SJSA1 (cell line): ENCODE data around the gene ERP27. TPM values are rescaled to one million over a fixed set of nuclear protein-coding genes. Genes with fewer than 3 reads are reported as not detected.

Source experiments
- DNase-seq, 2 experiments: peaks; one replicate each; pipeline ENCODE4 v3.0.0-alpha.2; 2015 to 2020; ENCODE audit warnings: low spot score in 2 of 2, low read depth in 1 of 2
- H3K27ac ChIP-seq: fragments of 250-450 bp; sonication (Bioruptor Pico); 2 replicates; pipeline ENCODE4 v1.5.1; 2020; ENCODE audit warnings: mild to moderate bottlenecking, moderate library complexity
- H3K27me3 ChIP-seq: fragments of 250-450 bp; sonication (Bioruptor Pico); replicated peaks from 2 replicates; pipeline ENCODE4 v1.5.1; 2020; ENCODE audit warnings: mild to moderate bottlenecking, moderate library complexity
- H3K36me3 ChIP-seq: fragments of 250-450 bp; sonication (Bioruptor Pico); 2 replicates; pipeline ENCODE4 v1.5.1; 2020; ENCODE audit warnings: mild to moderate bottlenecking
- H3K4me1 ChIP-seq: fragments of 250-450 bp; sonication (Bioruptor Pico); replicated peaks from 2 replicates; pipeline ENCODE4 v1.6.1; 2021; ENCODE audit warnings: mild to moderate bottlenecking
- H3K4me3 ChIP-seq: fragments of 250-450 bp; sonication (Bioruptor Pico); 2 replicates; pipeline ENCODE4 v1.5.1; 2020; ENCODE audit warnings: mild to moderate bottlenecking
- H3K9me3 ChIP-seq: fragments of 250-450 bp; sonication (Bioruptor Pico); replicated peaks from 2 replicates; pipeline ENCODE4 v1.5.1; 2020; ENCODE audit warnings: mild to moderate bottlenecking
- total RNA-seq: library from RNA; depleted of rRNA; stranded (reverse); fragments of >200 nt; shearing (Covaris generic); gene quantifications from 2 replicates; pipeline ENCODE4 v1.2.3, GENCODE V29; 2014

ERP27 gene
- total RNA-seq, 1 experiment from 2014 or later, result not detected

DNA sequence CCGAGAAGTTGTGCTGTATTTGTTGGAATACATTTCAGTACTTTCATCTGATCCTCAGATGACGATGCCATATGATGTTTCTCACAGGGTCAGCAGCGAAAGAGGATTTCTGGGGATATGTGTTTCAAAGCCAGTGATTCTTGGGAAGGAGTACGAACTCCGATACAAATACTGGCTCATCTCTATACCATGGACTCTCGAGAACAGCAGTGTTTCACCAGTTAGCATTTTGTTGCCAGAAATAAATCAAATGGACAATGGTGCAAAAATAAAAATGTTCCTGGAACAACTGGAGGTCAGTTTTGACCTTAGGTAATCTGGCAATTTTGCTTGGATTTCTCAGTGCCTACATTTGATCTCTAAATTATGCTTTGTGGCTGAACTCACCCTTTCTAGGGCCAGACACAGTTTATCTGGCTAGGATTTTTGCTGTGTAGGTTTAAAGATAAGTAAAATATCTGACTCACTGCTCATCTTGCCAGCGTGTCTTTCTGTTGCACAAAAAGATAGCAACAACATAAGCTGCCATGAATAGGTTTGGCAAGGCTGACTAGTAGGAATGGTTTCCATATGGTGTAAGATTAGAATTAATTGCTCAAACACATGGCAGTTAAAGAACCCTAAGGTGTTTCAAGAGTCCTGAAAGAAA, 41.7 kb downstream of the ERP27 start:
- Histone ChIP-seq H3K27me3 (no peaks in the 10 kb centered on the region), H3K9me3 (no peaks in the 10 kb centered on the region; the same call in 1 of the 2 replicates), H3K4me1 (no peaks in the 10 kb centered on the region), H3K36me3 (no peaks in the 10 kb centered on the region), H3K4me3 (no peak overlapping the region), H3K27ac (no peak overlapping the region)
- no peak for DNase-seq

DNA sequence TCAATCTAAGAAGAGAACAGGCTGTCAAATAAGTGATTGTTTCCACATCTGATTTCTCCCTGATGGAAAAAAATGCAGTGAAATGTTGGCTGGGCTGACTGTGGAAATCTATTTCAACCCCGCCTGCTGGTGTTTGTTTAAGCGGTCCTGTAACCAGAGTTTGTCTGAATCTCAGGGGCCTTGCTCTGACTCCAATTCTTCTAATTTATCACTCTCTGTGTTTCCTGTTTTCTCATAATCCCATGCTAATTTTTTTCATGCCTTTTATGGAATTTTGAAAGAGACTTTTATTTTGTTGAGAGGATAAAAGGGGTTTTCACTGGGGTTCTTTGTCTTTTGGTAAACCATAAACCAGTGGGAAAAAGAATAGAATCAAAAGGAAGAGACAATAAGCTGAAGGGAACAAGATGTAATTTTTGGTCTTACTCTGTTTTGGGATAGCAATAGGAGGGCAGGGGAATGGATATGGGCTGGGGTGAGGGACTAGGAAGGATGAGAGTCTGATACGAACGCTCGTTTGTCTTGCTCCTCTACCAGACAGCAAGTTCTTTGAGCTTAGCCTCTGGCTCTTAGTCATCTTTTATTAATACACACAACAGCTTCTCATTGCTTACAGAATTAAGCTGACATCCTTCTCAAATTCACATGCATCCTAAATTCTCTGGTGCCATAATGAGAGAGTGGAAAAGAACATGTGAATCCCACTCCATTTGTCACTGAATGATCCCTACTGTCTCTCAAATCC, 44.7 kb downstream of the ERP27 start:
- Histone ChIP-seq H3K4me1 (no peaks in the 10 kb centered on the region), H3K4me3 (no peak overlapping the region), H3K27ac (no peak overlapping the region), H3K27me3 (no peaks in the 10 kb centered on the region), H3K36me3 (no peaks in the 10 kb centered on the region), H3K9me3 (no peaks in the 10 kb centered on the region; the same call in 1 of the 2 replicates)
- DNase-seq, result no peak

DNA sequence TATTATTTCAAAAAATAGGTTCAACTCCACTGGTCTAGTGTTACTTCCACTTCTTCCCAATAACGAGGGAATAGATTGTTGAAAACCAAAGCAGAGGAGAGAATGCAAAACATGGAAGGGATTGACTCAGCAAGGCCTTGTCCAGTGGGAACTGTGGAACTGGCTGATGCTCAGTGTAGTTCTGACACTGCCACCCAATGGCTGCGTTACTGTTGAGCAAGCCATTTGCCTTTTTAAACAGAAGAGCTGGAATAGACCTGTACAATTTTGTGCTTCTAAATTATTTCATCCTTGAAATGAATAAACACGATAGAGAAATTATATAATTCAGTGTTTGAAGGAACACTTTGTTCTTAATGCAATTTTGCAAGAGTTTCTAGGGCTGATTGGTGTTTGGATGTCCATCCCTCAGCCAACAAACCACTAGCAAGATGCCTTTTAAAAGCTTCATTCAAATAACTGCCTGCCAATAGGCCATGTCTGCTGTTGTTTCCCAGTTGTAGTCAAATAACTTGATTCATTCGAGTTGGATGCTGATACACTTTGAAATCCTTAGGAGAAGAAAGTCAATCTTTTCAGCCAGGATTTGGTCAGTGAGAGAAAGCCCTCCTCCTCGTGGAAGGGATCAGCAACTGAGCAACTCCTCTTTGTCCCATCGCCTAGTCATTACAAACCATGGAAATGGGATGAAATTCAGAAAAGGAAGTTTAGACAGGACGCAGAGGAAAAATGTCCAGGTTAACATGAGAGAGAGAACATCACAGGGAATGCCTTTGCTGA, 45.4 kb downstream of the ERP27 start:
- Histone ChIP-seq H3K36me3 (no peaks in the 10 kb centered on the region), H3K27me3 (no peaks in the 10 kb centered on the region), H3K4me1 (no peaks in the 10 kb centered on the region), H3K4me3 (no peak overlapping the region), H3K27ac (no peak overlapping the region), H3K9me3 (no peaks in the 10 kb centered on the region; the same call in 1 of the 2 replicates)
- no peak for DNase-seq

DNA sequence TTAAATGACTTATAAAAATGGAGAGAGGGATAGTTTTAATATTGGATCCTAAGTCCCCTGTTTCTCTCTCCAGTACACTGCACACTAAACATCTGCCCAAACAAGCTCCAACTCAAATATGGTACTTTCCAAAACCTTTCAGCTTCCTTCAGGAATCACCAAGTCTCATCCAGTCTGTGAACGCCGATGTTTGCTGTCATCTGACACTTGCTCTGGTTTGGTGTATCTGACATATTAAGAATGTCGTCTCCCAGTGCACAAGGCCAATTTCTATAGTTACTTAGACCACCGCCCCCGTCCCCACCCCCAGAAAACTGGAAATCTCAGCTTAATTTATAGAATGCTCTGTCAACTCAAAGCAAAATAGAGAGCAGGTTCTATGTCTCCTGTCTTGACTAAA, 47.6 kb downstream of the ERP27 start:
- Histone ChIP-seq H3K36me3 (no peaks in the 10 kb centered on the region), H3K4me3 (no peak overlapping the region), H3K4me1 (no peaks in the 10 kb centered on the region), H3K9me3 (no peaks in the 10 kb centered on the region; the same call in 1 of the 2 replicates), H3K27ac (no peak overlapping the region), H3K27me3 (no peaks in the 10 kb centered on the region; the same call in 1 of the 2 replicates)
- no peak for DNase-seq

DNA sequence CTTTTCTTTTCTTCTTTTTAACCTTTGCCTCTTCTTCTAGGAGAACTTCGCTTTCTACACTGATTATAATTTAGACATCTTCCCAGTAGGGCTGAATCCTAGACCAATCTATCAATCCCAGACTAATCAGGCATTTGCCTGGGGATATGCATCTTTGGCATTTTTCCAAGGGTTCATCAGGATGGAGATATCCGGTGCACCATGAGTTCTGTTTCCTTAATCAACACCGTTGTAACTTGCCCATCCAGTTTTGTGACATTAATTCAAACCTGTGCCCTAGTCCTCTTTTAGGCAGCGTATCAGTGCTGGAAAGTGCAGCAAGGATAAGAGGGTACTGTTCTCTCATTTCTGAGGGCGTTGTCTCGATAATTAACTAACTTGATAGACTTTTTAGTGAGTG, 52.1 kb downstream of the ERP27 start:
- no peaks in the 10 kb centered on the region for H3K4me1 ChIP-seq
- no peaks in the 10 kb centered on the region for H3K36me3 ChIP-seq
- H3K9me3 ChIP-seq, result no peaks in the 10 kb centered on the region
- no peaks in the 10 kb centered on the region; the same call in 1 of the 2 replicates for H3K27me3 ChIP-seq
- H3K4me3 ChIP-seq, result no peak overlapping the region
- no peak overlapping the region for H3K27ac ChIP-seq
- no peak for DNase-seq

DNA sequence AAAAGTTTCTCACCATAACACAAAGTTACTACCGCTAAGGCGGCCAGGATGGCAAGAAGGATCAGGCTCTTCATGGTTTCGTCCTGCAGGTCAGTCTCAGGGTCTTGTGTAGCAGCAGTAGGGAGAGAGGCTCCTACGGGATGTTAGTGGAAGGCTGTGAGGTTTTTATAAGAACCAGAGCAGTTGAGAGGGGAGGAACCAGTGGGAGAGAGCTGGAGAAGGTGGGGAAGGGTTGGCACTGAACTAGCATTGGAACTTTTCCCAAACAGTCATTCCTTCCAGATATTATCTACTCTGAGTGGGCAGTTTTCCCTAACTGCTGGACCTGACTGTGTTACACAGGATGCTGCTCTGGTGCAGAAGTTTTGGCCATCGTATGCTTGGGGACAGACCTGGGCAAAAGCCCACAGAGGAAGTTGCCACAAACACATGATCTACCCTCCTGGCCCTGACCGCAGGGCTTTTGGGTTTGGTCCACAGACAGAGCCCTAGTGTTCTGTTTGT, 52.6 kb downstream of the ERP27 start, which contains the start of gene MGP:
TSS of gene MGP (minus strand) at position 137 of the 504 bp plus-strand sequence. CDS start at position 74, 63 bp downstream.
- DNase-seq, result no peak
- H3K27ac ChIP-seq, result no peak within 1 kb of the TSS

DNA sequence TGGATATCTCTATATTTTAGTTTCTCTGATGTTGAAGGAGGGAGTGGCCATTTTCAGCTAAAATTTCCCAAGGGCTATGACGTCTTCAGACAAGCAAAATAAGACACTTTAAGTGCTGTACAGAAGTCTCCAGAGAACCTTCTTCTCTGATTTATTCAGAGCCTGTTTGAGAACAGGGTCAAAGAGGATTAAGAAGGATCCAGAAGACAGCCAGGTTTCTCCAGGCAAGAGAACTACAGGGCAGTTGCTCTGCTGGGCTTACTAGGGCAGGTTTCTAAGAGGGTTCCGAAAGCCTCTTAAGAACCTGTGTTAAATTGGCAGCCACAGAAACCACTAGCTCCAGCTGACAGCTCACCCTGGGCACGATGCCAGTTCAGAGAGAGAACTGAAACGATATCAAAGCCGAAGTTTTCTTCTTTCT, 53.9 kb downstream of the ERP27 start:
- Histone ChIP-seq H3K9me3 (no peaks in the 10 kb centered on the region), H3K4me3 (no peak overlapping the region), H3K27ac (no peak overlapping the region), H3K36me3 (no peaks in the 10 kb centered on the region), H3K4me1 (no peaks in the 10 kb centered on the region), H3K27me3 (no peaks in the 10 kb centered on the region; the same call in 1 of the 2 replicates)
- peak; percentile 43 to 54 for DNase-seq

More for the DNA sequence above, 52.6 kb downstream of the ERP27 start, which contains the start of gene MGP:
- Histone ChIP-seq H3K27me3 (no peaks in the 10 kb centered on the region; the same call in 1 of the 2 replicates), H3K4me1 (no peaks in the 10 kb centered on the region), H3K36me3 (no peaks in the 10 kb centered on the region), H3K4me3 (no peak within 1 kb of the TSS), H3K9me3 (no peaks in the 10 kb centered on the region)

DNA sequence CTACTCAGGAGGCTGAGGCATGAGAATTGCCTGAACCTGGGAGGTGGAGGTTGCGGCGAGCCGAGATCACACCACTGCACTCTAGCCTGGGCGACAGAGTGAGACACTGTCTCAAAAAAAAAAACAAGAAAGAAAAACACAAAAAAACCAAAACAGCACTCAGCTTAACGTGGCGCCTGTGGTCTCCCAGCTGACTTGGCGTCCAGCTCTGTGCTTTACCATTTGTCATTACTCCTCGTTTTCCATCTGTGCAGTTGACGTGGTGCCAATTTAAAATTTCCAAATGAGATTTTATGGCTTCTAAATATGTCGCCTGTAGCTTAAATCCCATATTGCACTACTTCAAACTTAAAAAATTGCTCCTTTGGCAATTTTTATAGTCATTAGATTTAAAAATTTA, 54.7 kb downstream of the ERP27 start:
- Histone ChIP-seq H3K4me1 (no peaks in the 10 kb centered on the region), H3K4me3 (no peak overlapping the region), H3K27ac (no peak overlapping the region), H3K9me3 (no peaks in the 10 kb centered on the region), H3K36me3 (no peaks in the 10 kb centered on the region), H3K27me3 (no peaks in the 10 kb centered on the region; the same call in 1 of the 2 replicates)
- no peak for DNase-seq

DNA sequence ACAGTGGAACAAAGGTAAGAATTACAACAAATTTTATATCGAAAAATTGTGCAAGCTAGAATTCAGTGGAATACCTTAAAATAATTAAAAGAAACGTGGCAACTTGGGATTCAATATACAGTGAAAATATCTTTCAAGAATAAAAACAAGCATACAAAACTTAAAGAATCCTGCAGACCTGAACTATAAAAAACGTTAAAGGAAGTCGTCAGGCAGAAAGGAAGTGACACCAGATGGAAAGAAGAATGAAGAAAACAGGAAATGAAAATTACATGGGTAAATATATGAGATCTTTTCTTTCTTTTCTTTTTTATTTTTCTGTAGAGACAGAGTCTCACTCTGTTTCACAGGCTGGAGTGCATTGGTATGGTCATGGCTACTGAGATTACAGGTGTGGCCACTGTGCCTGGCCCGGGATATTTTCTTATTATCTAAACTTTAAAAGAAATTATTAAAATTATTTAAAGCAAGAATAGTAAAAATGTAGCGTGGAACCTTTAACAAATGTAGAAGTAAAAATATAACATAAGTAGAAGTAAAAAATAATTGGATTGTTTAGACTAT, 57.4 kb downstream of the ERP27 start:
- Histone ChIP-seq H3K36me3 (no peaks in the 10 kb centered on the region), H3K27me3 (no peaks in the 10 kb centered on the region), H3K4me1 (no peaks in the 10 kb centered on the region), H3K9me3 (no peaks in the 10 kb centered on the region), H3K27ac (no peak overlapping the region), H3K4me3 (no peak overlapping the region)
- DNase-seq, result no peak

DNA sequence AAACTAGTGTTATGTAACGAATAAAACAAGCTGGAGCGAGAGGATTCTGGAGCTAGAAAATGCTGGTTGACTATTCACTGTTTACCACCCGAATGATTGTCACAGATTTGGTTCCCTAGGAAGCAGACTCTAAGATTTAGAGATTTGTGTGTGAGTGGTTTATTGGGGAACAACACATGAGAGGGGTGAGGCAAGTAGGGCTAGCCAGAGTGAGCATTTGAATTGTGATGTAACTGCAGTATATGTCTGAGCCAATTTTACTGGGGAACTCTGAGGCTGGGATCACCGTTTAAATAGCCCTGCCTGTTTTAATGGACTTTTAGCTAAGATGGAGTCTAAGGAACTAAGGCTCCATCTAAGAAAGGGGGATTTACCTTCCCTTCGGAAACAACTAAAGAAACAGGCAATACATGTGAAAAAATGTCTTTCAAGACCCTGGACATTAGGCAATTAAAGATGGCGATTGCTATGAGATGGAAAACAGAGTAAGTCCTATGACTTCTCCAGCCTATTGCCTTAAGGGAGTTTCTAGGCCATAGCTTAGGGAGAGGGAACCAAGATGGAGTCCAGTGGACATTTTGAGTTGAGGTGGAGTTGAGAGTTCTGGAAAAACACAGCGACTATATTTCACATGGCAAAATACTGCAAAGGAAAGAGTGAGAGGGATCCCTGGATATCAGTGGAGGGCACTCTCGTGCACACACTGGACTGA, 59.0 kb downstream of the ERP27 start:
- H3K4me3 ChIP-seq, result no peak overlapping the region
- H3K36me3 ChIP-seq, result no peaks in the 10 kb centered on the region
- no peak for DNase-seq
- H3K4me1 ChIP-seq, result no peaks in the 10 kb centered on the region
- H3K27ac ChIP-seq, result no peak overlapping the region
- no peaks in the 10 kb centered on the region for H3K9me3 ChIP-seq
- no peaks in the 10 kb centered on the region for H3K27me3 ChIP-seq

DNA sequence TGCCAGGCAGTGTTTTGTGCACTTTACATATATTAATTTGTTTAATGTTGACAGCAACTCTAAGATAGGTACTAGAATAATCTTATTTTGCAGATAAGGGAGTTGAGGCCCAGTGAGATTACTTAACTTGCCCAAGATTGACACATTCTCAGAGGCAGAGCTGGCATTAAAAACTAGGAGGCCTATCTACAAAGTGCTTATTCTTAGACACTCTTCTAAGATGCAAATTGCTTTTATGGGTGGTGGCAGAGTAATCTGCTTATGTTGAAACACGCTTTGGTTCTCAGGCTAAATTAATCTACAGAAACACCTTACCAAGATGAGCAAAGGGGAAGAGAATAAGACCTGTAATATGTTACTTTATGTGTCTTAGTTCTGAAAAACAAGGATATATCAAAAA, 59.8 kb downstream of the ERP27 start:
- Histone ChIP-seq H3K27ac (no peak overlapping the region), H3K4me3 (no peak overlapping the region), H3K9me3 (no peaks in the 10 kb centered on the region), H3K4me1 (no peaks in the 10 kb centered on the region), H3K36me3 (no peaks in the 10 kb centered on the region), H3K27me3 (no peaks in the 10 kb centered on the region)
- DNase-seq, result no peak

DNA sequence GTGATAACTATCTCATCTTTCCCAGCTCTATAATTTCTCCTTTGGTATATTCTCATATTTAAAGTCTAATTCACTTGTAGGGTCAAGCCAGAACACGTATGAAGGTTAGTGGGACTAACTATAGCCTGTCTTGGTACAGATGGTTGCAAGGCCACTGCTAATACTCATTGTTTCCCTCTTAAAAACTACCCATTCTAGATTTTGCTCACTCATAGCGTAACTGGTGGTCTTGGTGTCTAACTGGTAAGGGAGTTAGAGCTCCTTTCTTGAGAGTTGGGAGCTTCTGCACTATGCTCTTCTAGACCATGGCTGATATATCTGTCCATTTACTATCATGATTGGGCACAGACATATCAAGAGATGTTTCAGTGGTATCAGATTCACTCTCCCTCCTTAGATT, 61.5 kb downstream of the ERP27 start:
- no peak overlapping the region for H3K27ac ChIP-seq
- no peaks in the 10 kb centered on the region for H3K36me3 ChIP-seq
- no peaks in the 10 kb centered on the region for H3K27me3 ChIP-seq
- no peak overlapping the region for H3K4me3 ChIP-seq
- no peaks in the 10 kb centered on the region for H3K9me3 ChIP-seq
- DNase-seq, result no peak
- H3K4me1 ChIP-seq, result no peaks in the 10 kb centered on the region

DNA sequence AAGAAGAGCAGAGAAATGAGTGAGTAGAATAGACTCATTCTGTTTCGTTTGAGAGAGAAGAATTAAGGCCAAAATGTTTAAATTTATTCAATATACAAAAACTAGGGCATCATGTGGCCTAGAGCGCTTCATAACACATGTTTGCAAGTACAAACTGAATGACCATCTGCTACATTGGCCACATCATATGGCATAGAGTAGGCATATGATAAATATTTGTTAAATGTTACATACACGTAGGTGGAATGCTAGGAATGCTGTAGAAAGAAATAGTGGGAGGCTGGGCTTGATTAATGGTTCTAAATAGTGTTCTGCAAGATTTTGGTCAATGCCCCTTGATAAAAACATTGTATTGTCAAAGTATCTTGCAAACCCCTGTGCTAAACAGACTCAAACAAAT, 63.5 kb downstream of the ERP27 start:
- no peaks in the 10 kb centered on the region for H3K36me3 ChIP-seq
- no peak for DNase-seq
- no peaks in the 10 kb centered on the region for H3K9me3 ChIP-seq
- no peaks in the 10 kb centered on the region for H3K27me3 ChIP-seq
- no peak overlapping the region for H3K27ac ChIP-seq
- H3K4me3 ChIP-seq, result no peak overlapping the region
- no peaks in the 10 kb centered on the region for H3K4me1 ChIP-seq
